ENCODE data around the gene CPPED1. TPM values are rescaled to one million over a fixed set of nuclear protein-coding genes. Genes with fewer than 3 reads are reported as not detected.
A peak's percentile ranks its signal among the peaks of the same experiment; 100 is the strongest.

Gene CPPED1
- total and polyA plus RNA-seq, 10 of the 15 experiments (the other 5 are each of a cell fraction or from before 2014, with no cell fraction given), result 7.1 to 39.0 (median 16.0) TPM

DNA sequence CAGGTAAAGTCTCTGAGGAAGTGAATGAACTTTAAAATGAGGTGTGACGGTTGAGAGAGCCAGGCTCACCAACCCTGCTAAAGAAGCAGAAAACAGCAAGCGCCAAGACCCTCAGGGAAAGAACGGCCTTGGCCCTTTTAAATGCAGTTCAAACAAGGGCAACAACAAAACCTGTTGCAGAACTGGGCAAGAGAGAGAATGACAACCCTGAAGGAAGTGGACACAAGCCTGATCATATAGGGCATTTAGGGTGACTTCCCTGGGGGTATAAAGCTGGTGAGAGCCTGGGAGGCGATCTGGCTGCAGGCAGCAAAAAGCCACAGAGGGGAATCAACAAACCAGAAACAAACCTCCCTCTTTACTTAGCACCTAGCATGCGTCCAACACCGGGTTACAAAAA lies 1.0 kb downstream of the CPPED1 start:
- H4K20me1 ChIP-seq (ENCODE audit: control insufficient read depth, insufficient read depth), result no peaks in the 10 kb centered on the region
- TF ChIP-seq FOXM1 (IDR thresholded peaks at IDR 0.05; ENCODE audit: low read depth, low read length) (no peak), RB1 (IDR thresholded peaks at IDR 0.05; ENCODE audit: borderline replicate concordance) (no peak), ZNF622 (IDR thresholded peaks at IDR 0.05) (no peak), ZNF274 (IDR thresholded peaks at IDR 0.05; ENCODE audit: insufficient read depth, insufficient read length) (no peak)
- intact Hi-C loops (cut with micrococcal nuclease; ENCODE audit: unreplicated experiment) (loop anchor here (1.0 to 5.0 kb wide), 4 partner anchors 52 to 266 kb away; no protein-coding TSS in a partner anchor), in situ Hi-C loops (cut with MboI) (loop anchor here (5.0 to 10.0 kb wide), 3 partner anchors 50 to 348 kb away; no protein-coding TSS in a partner anchor)
- no TSS peak for BruUV-seq (replicated peaks)
- 0% methylated on average over 6 of the region's 6 CpGs for WGBS (ENCODE audit: insufficient coverage, insufficient replicate concordance, low lambda C conversion rate, missing lambda C conversion rate)
- no peaks in the 10 kb centered on the region for H3K27me3 ChIP-seq (replicated peaks in 1 of 2; ENCODE audit: control insufficient read depth in 2 of 2, insufficient read depth in 2 of 2, low read length in 1 of 2)
- peaks cover 22% of the 10 kb centered on the region for H3K4me1 ChIP-seq (ENCODE audit: control insufficient read depth, insufficient read depth, low read length)
- POLR2A ChIA-PET, result interaction anchor here (1.0 kb wide), 1 partner anchor 190 kb away, joined by 3 read pairs; no protein-coding TSS in a partner anchor
- no peaks in the 10 kb centered on the region for H3K9me3 ChIP-seq (replicated peaks; ENCODE audit: control insufficient read depth, insufficient read depth, low read length)
- RAD21 ChIA-PET (ENCODE audit: unreplicated experiment), result interaction anchor here (0.9 to 3.9 kb wide), 7 partner anchors 51 to 267 kb away, joined by 3 to 15 read pairs (median 3); no protein-coding TSS in a partner anchor
- H3K4me3 ChIP-seq, result peak overlapping the region; percentile 88
- no peak for FAIRE-seq
- CTCF ChIA-PET, result no interaction called here
- DNase-seq (ENCODE audit: low read depth, low spot score), result no peak
- peak overlapping the region; percentile 79 for H3K9ac ChIP-seq (ENCODE audit: control insufficient read depth, insufficient read depth, low read length)
- ATAC-seq, result no peak; the same call in 2 of the 3 replicates
- peak overlapping the region; percentile 84 for H3K4me2 ChIP-seq (ENCODE audit: control insufficient read depth, insufficient read depth)
- H2AFZ ChIP-seq (ENCODE audit: control insufficient read depth, low read depth, low read length), result no peak overlapping the region
- SMC1A ChIA-PET (ENCODE audit: uncharacterized antibody, unreplicated experiment), result interaction anchor here (1.9 to 7.0 kb wide), 2 partner anchors 49 to 267 kb away, joined by 6 to 41 read pairs; no protein-coding TSS in a partner anchor
- peak overlapping the region; percentile 81 for H3K27ac ChIP-seq (ENCODE audit: control insufficient read depth, insufficient read depth)
- H3K79me2 ChIP-seq (ENCODE audit: control insufficient read depth, insufficient read depth, low read length), result peaks cover 5% of the 10 kb centered on the region
- no peaks in the 10 kb centered on the region; a peak in 1 of 4 replicates for H3K36me3 ChIP-seq (ENCODE audit: control insufficient read depth in 2 of 2, insufficient read depth in 2 of 2, low read length in 1 of 2)

GRCh38 chr16:12802048-12802447 lies 1.6 kb downstream of the CPPED1 start:
- Histone ChIP-seq H3K79me2 (ENCODE audit: control insufficient read depth, insufficient read depth, low read length) (peaks cover 5% of the 10 kb centered on the region), H3K4me2 (ENCODE audit: control insufficient read depth, insufficient read depth) (peak overlapping the region; percentile 84), H3K4me3 (peak overlapping the region; percentile 88), H4K20me1 (ENCODE audit: control insufficient read depth, insufficient read depth) (no peaks in the 10 kb centered on the region), H3K9me3 (replicated peaks; ENCODE audit: control insufficient read depth, insufficient read depth, low read length) (no peaks in the 10 kb centered on the region), H2AFZ (ENCODE audit: control insufficient read depth, low read depth, low read length) (no peak overlapping the region), H3K9ac (ENCODE audit: control insufficient read depth, insufficient read depth, low read length) (no peak overlapping the region), H3K27me3 (replicated peaks in 1 of 2; ENCODE audit: control insufficient read depth in 2 of 2, insufficient read depth in 2 of 2, low read length in 1 of 2) (no peaks in the 10 kb centered on the region), H3K36me3 (ENCODE audit: control insufficient read depth in 2 of 2, insufficient read depth in 2 of 2, low read length in 1 of 2) (no peaks in the 10 kb centered on the region; a peak in 1 of 4 replicates), H3K27ac (ENCODE audit: control insufficient read depth, insufficient read depth) (peak overlapping the region; percentile 81), H3K4me1 (ENCODE audit: control insufficient read depth, insufficient read depth, low read length) (peaks cover 22% of the 10 kb centered on the region)
- FAIRE-seq, result no peak
- in situ Hi-C loops (cut with MboI), result loop anchor here (5.0 to 10.0 kb wide), 3 partner anchors 50 to 347 kb away; no protein-coding TSS in a partner anchor
- no peak for DNase-seq (ENCODE audit: low read depth, low spot score)
- intact Hi-C loops (cut with micrococcal nuclease; ENCODE audit: unreplicated experiment), result loop anchor here (2.0 to 5.0 kb wide), 3 partner anchors 185 to 265 kb away; no protein-coding TSS in a partner anchor
- RAD21 ChIA-PET (ENCODE audit: unreplicated experiment), result interaction anchor here (1.1 to 3.9 kb wide), 7 partner anchors 16 to 266 kb away, joined by 3 to 15 read pairs (median 4); no protein-coding TSS in a partner anchor
- WGBS (ENCODE audit: insufficient coverage, insufficient replicate concordance, low lambda C conversion rate, missing lambda C conversion rate), result 30% methylated on average over 9 of the region's 9 CpGs
- no peak for ATAC-seq
- CTCF ChIA-PET, result interaction anchor here (0.9 to 1.8 kb wide), 3 partner anchors 15 to 305 kb away, joined by 3 to 6 read pairs (median 5); no protein-coding TSS in a partner anchor
- SMC1A ChIA-PET (ENCODE audit: uncharacterized antibody, unreplicated experiment), result interaction anchor here (0.7 to 7.0 kb wide), 4 partner anchors 49 to 266 kb away, joined by 3 to 41 read pairs (median 4); no protein-coding TSS in a partner anchor
- BruUV-seq (replicated peaks), result no TSS peak
- POLR2A ChIA-PET, result no interaction called here
- TF ChIP-seq HDAC2 (IDR thresholded peaks at IDR 0.05) (no peak), STAT1 (conservative IDR thresholded peaks at IDR 0.05) (no peak), CBX3 (IDR thresholded peaks at IDR 0.05; ENCODE audit: borderline replicate concordance, low read depth) (no peak), MEF2A (IDR thresholded peaks at IDR 0.05; ENCODE audit: insufficient read depth, low read depth, low read length) (no peak), PML (IDR thresholded peaks at IDR 0.05; ENCODE audit: low read length) (no peak), ZSCAN29 (IDR thresholded peaks at IDR 0.05) (no peak), FOXM1 (IDR thresholded peaks at IDR 0.05; ENCODE audit: low read depth, low read length) (no peak), BACH1 (IDR thresholded peaks at IDR 0.05; ENCODE audit: borderline replicate concordance) (no peak), POLR2AphosphoS5 (IDR thresholded peaks at IDR 0.05; ENCODE audit: low read length) (no peak), MXI1 (IDR thresholded peaks at IDR 0.05; ENCODE audit: low read depth, low read length) (0 out of 2 replicates have a peak, but pooled peaks have one; percentile 6), IRF4 (IDR thresholded peaks at IDR 0.05; ENCODE audit: low read depth, low read length) (no peak)
- TF ChIP-seq, protein P1, sequence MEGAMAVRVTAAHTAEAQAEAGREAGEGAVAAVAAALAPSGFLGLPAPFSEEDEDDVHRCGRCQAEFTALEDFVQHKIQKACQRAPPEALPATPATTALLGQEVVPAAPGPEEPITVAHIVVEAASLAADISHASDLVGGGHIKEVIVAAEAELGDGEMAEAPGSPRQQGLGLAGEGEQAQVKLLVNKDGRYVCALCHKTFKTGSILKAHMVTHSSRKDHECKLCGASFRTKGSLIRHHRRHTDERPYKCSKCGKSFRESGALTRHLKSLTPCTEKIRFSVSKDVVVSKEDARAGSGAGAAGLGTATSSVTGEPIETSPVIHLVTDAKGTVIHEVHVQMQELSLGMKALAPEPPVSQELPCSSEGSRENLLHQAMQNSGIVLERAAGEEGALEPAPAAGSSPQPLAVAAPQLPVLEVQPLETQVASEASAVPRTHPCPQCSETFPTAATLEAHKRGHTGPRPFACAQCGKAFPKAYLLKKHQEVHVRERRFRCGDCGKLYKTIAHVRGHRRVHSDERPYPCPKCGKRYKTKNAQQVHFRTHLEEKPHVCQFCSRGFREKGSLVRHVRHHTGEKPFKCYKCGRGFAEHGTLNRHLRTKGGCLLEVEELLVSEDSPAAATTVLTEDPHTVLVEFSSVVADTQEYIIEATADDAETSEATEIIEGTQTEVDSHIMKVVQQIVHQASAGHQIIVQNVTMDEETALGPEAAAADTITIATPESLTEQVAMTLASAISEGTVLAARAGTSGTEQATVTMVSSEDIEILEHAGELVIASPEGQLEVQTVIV (IDR thresholded peaks at IDR 0.05; ENCODE audit: borderline replicate concordance, partially characterized antibody), result no peak
